GM18499 (cell line): ENCODE measurements around the gene ITPKC.

Source experiments
- ATAC-seq: cut with Tn5 transposase; IDR thresholded peaks from one replicate; pipeline ENCODE4 v1.9.1; 2021; ENCODE audit warnings: moderate number of reproducible peaks; ENCODE audit not compliant: insufficient read depth, unreplicated experiment

Gene ITPKC

DNA sequence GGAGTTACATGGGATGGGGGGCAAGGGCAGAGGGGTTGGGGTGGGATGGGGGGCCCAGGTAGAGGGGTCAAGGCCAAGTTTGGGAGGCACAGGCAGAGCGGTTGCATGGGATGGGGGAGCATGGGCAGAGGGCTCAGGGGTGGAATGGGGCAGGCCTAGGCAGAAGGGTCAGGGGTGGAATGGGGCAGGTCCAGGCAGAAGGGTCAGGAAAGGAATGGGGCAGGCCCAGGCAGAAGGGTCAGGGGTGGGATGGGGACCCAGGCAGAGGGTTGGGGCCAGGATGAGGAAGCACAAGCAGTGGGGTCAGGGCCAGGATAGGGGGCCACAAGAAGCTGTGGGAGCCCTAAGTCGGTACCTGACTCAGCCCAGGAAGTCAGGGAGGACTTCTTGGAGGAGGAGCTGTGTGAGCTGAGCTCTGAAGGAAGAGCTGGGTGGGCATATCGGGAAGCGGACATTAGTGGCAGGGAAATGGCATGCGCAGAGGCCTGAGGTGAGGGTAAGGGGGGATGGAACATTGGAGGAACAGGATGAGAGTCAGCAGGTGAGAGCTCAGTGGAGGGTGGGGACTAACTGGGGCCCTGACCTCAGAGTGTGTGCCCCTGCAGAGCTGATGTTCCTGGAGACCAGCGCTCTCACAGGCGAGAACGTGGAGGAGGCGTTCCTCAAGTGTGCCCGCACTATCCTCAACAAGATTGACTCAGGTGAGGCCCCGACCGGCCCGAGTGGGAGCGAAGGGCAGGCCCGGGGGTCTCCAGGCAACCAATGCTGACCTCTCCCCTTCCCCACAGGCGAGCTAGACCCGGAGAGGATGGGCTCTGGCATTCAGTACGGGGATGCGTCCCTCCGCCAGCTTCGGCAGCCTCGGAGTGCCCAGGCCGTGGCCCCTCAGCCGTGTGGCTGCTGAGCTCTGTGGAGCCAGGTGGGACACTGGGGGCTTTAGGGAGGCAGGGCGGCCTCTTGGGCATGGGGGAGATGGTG lies 69.4 kb downstream of the ITPKC start:
- ATAC-seq, result no peak
